Measurements from ENCODE around the gene FAM149A.

Gene FAM149A

DNA sequence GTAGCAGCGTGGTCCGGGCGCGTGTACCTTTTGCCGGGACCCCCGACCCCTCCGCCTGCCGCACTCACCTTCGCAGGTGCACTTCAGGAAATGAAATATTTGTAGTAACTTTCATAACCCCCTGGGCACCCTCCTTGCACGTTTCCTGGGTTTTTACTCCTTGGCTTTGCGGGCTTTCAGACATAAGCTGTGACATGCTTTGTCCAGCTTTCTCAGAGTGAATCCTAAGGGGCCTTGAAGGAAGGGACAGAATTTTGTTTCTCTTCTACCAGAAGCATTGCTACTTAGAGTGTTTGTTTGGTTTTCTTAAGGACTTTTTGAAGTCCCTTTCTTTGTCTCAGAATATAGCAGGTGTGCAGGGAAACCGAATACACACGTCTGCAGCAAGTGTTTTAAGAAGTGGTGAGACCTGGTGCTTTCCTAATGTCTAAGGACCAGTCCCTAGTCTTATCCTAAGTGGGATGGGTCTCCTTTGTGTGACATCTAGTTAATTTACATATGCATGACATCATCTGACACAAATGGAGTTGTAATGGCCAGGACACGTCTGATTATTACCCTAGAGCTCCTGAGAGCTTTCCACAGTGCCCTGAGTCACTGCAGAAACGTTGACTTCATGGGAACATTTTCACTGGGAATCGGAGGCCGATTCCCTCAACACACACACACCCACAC is 1.3 kb downstream of the FAM149A start:
- no peak for DNase-seq

DNA sequence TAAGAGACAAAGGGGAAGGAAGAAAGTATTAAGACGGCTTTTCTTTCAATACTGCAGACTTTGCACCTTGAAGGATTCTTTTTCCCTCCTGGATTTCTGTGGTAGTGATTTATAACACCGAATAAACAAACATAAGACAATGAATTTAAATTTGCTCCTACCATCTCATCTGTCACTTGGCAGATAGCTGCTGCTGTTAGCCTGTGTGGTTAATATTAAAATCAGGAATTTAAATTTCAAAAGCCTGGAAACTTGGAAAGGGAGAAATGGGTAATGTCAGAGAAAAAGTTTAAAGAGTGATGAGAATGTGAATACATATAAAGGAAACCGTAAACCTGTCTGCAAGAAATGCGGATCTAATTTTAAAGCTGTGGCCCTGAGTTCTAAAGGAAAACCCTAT is 3.4 kb downstream of the FAM149A start:
- DNase-seq, result no peak

DNA sequence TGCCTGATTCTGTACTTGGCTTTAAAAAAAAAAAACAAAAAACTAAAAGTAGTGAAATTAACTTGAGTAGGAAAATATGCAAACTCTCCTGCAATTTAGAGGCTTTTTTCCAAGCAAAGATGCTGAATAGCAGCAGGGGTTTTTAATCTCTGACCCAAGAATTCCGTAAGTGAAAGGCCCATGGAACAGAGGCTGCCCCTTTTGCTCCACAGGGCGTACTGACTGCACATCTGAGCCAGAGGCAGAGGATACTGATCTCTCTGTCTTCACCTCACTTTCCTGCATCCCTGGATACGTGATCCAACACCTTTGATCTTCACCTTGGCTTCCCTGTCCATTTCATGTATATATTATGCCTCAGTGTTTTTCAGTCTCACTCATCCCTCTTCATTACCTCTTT is 3.9 kb downstream of the FAM149A start:
- DNase-seq, result no peak

DNA sequence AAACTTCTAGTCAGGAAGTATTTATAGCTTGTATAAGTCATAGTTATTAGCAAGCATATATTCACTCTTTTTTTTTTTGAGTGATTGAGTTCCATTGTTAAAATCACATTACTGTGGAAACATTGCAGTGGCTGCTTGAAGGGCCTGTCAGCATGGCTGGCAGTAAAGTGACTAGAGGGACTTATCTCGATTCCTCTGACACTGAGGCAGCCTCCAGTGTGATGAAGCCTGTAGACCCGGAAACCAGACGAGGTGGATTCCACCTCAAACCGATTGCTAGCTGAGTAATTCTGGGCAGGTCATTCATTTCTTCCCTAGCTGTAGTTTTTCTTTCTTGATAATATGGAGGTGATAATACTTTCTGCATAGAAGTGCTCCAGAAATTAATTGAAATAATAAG is 4.7 kb downstream of the FAM149A start:
- DNase-seq, result no peak

DNA sequence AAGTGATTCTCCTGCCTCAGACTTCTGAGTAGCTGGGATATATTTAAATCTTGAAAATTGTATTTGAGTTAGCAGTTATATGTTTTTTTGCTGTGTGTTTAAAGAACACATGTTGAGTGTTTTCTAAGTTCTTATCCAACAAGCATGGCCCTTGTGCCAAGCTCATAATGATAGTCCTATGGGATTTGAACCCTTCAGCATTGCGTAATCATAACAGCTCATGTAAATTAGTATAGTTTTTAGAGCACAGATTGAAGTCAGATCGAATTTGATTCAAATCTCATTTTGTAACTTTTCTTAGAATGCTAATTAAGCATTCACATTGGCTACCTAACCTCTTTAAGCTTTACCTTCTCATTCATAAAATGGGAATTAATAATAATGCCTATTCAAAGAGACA is 12.2 kb downstream of the FAM149A start:
- no peak for DNase-seq

DNA sequence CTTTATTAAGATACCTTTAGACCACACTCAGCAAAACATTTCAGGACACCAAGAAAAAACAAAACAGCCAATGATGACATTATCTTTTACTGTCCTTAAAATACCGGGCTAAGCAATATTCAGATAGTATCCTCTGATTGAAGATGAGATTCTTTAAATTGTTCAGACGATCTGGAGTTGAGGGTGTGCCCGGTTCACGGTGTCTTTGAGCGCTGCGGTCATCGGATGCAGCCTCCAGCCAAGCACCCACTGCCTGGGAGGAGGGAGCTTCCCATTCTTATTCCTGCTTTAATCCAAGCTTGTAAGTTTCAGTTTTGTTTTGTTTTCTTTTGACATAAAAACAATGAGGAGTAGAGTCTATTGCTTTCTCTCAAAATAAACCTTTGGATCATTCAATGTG is 14.1 kb downstream of the FAM149A start:
- no peak for DNase-seq

DNA sequence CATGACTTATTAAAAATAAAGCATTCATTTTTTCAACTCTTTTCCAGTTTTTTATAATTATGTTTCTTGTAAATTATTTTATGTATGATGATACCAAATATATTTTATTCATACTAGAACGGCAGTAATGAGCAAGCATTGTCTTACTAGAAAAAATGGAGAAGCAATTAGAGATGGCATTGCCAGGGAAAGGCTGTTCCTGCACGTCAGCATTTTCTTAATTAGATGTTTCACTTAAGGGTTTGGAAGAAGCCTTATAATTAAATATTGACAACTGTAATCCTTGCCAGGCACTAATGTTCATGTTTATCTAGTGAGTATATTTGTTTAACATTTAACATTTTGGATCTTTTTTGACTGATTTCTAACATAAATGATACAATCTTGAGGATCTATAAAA is 16.6 kb downstream of the FAM149A start:
- DNase-seq, result no peak

DNA sequence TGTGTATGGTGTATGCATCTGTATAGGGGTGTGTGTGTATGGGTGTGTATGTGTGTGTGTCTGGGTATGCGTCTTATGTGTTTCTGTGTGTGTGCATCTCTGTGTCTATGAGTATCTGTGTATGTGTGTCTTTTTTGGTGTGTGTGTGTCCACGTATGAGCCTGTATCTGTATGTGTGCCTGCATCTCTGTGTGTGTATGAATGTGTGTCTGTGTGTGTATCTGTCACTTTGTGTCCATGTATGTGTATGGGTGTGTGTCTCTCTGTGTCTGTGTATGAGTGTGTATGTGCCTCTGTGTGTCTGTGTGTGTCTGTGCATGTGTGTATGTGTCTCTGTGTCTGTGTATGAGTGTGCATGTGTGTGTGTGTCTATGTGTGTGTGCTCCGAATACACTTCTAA is 24.3 kb downstream of the FAM149A start:
- no peak for DNase-seq

DNA sequence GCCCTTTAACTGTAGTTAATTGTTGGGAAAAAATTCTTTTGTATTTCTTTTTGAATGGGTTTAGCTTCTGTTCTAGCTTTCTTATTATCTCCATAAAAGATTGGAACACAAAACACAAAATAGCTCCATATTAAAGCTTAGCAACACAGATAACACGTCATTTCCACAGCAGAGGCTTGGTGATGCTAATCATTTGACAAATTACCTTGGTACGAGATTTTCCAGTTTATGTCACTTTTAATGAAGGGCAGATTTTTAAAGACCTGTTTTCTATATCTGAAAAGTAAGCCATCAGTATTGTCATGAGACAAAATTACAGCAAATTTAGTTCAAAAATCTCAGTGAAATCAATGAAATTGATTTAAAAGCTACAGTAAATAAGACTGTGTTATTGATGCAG is 27.4 kb downstream of the FAM149A start:
- DNase-seq, result no peak

DNA sequence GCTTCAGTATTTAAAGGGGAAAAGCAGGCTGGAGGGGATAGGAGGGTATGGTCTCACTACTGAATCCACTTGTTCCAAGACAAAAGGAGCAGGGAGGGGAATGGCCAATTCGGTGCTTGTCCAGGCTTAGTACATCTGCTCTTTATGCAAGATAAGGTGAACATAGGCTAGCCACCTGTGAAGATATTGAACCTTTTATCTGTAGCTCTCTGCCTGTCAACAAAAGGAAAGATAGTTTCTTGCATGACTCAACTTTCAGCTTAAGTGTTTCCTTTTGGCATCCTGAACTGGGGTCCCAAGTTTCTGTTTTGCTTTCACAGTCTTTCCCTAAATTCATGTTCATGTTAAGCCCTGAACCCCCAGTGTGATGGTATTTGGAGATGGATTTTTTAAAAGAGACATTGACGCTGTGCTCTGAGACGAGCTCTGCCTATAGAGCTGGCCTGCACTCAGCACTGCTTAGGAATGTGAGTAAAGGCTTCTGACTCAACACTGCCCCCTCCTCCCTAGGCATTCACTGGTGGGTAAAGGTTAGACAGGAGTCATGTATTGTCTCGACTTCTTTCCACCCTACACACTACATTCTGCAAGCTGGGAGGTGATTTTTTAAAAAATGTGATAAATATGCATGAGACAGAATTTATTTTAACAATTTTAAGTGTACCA is 28.2 kb downstream of the FAM149A start:
- DNase-seq, result no peak

DNA sequence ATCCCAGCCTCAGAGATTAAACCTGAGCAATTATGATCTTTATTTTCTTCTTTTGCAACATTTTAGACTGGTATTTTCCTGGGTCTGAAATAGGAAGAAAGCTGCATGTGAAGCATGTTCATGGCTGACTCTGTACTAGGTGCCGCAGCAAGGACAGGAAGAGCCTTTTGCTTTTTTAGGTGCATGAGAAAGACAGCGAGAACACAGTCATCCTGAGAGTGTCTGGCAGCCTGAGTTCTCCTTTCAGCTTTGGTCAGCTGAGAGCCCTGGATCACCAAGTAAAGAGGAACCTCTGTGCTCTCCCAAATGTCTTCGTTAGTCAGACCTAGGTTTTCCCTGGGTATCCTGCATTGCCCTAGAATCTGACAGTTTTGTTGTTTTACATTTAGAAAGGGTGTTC is 29.8 kb downstream of the FAM149A start:
- peak; percentile 69 for DNase-seq

DNA sequence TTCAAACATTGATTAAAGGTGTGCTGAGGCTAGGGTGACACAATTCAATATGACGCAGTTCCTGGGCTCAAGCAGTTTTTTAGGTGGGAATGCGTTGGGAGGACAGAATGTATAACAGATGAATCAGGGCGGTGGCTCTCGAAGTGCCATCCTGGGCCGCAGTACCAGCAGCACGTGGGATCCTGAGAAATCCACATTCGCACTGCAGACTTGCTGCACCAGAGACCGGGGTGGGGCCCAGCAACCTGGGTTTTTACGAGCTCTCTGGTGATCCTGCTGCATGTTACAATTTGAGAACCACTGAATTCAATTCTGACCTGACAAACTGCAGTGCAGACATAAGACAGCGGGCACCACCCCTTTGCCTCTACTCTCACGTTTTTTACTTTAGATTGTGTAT is 30.4 kb downstream of the FAM149A start:
- no peak for DNase-seq

DNA sequence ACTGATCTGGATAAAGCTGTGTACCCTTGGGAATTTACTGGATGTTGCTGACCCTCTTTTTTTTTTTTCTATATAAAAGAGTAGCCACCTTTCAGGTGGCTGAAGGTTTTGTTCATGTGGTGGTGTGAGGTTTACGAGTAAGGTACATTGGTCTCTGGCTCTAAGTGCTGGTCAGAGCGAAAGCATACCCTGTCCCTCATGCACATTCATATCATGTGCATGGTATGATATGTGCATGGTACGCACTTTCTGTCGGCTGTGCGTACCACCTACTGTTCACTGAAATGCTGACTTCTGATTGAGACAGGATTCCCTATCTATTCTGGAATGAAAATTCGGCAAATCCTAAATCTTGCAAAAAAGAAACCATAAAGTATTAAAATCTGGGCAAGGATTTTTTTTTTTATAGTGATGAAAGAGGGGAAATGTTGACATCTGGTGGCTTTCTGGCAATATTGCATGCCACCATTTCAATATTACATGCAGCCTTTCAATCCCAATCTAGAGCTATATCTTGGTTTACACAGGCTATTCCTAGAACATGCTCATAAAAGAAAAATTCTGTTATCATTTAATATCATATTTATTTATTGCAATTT is 32.8 kb downstream of the FAM149A start:
- peak; percentile 10 for DNase-seq

DNA sequence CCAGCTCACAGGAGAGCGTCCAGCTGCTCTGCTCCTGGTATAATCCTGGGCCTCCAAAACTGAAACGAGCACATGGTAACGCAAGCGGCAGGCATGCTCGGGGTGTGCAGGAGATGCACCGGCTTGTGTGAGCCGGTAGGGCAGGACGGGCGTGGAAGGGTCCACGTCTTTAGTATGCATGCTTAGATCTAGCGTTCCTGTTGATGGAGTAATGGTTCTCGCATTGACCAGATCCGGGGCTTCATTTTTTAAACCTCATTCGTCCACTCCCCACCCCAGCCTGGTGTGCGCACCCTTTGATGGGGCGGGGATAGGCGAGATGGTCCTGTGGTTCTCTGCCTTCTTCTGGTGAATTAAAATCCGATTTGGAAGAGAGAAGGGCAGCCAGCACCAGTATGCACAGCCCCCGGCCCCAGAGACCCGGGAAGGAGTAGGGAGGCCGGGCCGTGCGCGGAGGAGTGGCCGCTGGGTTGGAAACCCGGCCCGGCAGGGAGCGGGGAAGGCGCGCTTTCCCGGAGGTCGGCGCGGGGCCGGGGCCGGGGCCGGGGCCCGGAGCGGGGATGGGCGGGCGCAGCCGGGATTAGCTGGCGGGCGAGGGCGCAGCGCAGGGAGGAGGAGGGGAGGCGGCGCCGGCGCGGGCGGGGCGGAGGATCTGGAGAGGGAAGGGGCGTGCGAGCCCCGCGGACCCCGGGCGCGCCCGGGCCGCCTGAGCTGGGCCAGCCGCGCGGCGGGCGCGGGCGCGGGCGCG is 39.9 kb downstream of the FAM149A start:
- DNase-seq, result no peak

DNA sequence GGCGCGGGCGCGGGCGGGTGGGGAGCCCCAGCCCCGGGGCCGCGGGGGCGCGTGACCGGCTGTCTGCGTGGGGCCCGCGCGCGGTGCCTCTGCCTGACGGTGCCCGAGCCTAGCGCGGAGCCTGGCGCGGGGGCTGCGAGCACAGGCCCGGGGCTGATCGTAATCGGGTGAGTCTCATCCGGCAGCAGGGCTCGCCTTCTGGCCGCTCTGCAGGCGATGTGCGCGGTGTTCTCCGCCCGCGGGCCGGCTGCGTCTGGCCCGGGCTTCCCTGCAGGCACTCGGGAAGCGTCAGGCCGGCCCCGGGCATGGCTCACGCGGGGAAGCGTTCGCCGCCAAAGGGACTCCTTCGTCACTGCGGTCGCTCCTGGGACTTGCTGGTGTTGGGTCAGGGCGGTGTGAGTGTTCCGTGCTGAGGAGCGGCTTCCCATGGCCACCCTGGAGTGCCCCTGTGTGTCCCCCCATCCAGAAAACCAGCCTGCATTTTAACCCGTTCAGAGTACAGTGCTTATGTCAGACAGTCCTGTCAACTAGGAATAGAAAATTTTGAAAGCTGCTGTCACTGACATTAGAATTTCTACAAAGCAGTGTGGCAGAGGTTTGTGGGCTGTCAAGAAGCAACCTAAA is 40.6 kb downstream of the FAM149A start:
- DNase-seq, result no peak

DNA sequence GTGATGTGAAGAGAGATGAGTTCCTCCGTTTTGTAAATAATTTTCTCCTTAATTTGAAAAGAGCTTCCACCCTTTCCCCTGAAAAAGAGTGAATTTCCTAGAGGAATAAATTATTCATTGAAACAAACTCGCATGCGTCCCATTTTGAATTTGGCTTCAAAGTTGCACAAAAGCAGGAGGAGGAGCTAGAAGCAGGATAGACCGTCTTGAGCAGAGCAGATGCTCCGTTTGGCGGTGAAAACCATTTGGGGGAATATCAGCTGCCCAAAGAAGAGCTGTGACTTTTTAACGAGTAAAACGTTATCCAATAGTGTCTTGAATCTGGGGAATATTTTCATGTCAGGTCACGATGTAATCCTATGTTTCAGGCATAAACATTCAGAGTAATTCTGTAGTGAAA is 42.0 kb downstream of the FAM149A start:
- no peak for DNase-seq

DNA sequence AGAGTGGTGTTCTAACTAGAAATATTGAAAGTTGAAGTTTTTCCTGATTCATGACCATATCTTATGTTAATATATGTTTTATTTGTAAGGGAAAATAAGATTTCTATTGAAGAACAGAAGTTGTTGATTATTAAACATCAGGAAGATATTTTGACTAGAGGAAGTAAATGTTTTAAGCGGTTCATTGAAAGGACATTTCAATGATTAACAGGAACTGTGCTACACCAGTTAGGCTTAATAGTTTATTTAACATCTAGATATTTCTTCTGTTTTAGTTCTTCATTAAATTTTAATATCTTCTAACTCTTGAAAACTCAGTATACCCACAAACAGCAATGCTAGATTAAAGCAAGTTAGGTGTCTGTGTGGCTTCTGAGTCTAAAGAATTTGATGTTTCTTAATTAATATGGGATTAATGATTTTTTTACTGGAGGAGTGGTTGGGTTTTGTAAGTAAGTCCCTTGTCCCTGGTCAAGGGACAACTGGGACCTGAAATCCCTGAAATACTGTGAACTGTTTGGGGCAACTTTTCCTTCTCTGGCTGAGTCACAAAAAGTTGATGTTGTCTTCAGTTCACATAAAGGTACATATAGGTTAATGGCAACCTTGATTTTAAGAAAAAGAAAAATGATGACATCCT is 44.0 kb downstream of the FAM149A start:
- no peak for DNase-seq

DNA sequence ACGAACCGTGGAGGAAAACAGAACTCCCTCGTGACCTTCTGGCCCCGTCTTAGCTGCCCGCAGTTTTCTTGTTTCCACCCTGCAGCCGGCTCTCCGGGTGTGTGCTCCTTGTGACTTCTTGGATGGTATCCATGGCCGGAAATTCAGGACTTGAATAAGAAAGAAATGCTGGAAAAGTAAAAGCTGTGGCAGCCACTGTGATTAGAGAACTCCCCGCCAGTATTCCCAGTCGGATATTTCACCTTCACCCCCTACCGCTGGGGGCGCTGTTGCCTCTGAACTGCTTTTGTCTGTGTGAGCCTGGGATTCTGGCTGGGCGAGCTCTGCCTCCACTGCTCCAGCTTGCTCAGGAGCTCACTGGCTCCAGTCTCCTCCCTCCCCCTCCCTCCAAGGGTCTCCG is 45.4 kb downstream of the FAM149A start:
- DNase-seq, result no peak

DNA sequence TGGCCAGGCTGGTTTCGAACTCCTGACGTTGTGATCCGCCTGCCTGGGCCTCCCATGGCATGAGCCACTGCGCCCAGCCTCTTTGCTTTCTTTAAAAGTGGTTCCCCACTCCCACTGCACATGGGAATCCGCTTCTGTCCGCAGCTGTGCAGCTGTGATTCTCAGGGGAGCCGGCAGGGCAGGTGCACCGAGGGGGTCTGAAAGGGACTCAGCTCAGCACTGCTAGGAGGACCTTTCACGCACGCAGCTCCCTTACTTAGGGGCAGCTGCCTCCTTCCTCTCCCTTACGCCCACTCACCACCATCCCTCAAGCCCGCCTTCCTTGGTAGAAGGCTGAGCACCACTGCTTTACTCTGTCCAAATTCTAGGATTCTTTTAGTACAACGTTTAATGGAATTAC is 46.4 kb downstream of the FAM149A start:
- no peak for DNase-seq

DNA sequence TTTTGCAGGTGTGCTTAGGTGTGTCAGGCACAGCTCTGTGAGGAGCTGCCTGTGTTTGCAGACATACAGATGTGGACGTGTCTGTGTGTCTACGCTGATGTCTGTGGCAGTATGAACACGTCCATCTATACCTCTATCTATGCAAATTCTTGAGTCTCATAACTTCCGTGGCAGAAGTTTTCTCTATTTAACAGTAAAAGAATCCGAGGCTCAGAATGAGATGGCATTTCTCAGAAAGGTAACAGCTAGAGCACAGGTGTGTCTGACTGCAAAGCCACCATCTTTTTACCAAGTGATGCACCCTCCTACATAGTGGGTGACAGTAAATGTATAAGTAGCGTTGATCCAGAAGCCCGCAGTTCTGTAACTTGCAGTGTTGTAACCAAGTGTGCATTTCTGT is 47.0 kb downstream of the FAM149A start:
- DNase-seq, result no peak

DNA sequence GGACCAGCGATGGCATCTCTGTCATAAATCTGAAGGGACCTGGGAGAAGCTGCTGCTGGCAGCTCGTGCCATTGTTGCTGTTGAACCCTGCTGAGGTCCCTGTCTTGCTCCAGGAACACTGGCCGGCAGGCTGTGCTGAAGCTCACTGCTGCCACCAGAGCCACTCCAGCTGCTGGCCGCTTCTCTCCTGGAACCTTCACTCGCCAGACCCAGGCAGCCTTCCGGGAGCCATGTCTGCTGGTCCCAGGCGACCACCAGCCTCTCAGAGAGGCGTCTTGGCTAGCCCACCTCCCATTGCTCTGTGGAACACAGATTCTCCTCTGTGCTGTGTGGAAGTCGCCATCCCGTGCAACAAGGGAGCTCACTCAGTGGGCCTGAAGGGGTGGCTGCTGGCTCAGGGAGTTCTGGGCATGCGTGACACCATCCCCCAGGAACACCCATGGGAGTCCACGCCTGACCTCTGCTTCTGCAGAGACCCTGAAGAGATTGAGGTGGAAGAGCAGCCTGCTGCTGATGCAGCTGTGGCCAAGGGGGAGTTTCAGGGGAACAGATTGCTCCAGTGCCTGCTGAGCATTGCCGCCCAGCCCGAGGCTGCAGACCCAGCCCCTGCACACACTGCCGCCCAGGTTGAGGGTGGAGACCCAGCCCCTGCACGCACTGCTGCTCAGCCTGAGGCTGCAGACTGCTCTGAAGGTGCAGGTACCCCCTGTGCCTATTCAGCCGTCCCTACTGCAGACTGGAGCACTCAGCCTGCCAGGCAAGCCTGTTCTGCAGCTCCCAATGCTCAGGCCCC is 53.7 kb downstream of the FAM149A start:
- DNase-seq, result no peak

DNA sequence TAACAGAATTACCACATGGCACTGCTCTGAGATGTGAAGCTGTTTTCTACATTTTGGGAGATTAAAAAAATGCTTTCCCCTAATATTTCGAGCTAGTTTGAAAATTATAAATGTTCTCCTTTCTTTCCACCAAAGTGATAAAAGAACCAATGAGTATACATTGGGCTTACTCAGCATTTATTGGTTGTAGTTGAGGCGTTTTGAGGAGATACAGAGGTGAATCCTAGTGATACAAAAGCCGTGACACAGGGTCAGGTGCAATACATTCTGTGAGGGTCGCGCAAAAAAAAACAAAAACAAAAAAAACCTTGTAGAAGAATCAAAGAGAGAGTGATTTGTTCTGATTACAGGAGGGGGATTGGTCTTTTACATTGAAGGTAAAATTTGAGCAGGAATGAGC is 54.5 kb downstream of the FAM149A start:
- DNase-seq, result no peak
